ENCODE measurements around the gene CALM3.

Gene CALM3

GRCh38 chr19:46637224-46637623 lies 36.1 kb downstream of the CALM3 start:
- no peak for DNase-seq (ENCODE audit: low read depth)
- TF ChIP-seq CTCF (IDR thresholded peaks at IDR 0.05; ENCODE audit: low read length, missing control alignments): no peak
- no peak overlapping the region for H3K4me3 ChIP-seq (replicated peaks; ENCODE audit: low read depth, low read length)

- peak overlapping the region; percentile 59 for H3K4me3 ChIP-seq (replicated peaks; ENCODE audit: low read depth, low read length)
- peak; percentile 88 for DNase-seq (ENCODE audit: low read depth)
- no peak for TF ChIP-seq CTCF (IDR thresholded peaks at IDR 0.05; ENCODE audit: low read length, missing control alignments)
These were observed 38.4 kb downstream of the CALM3 start for GRCh38 chr19:46639358-46640182.

- no peak overlapping the region for H3K4me3 ChIP-seq (replicated peaks; ENCODE audit: low read depth, low read length)
- DNase-seq (ENCODE audit: low read depth): no peak
- TF ChIP-seq CTCF (IDR thresholded peaks at IDR 0.05; ENCODE audit: low read length, missing control alignments): no peak
These were observed 39.5 kb downstream of the CALM3 start for GRCh38 chr19:46640656-46641055.

- no peak overlapping the region for H3K4me3 ChIP-seq (replicated peaks; ENCODE audit: low read depth, low read length)
- no peak for DNase-seq (ENCODE audit: low read depth)
- TF ChIP-seq CTCF (IDR thresholded peaks at IDR 0.05; ENCODE audit: low read length, missing control alignments): no peak
These were observed 43.6 kb downstream of the CALM3 start for GRCh38 chr19:46644720-46645119.

GRCh38 chr19:46646402-46646801 lies 45.3 kb downstream of the CALM3 start:
- TF ChIP-seq CTCF (IDR thresholded peaks at IDR 0.05; ENCODE audit: low read length, missing control alignments): no peak
- DNase-seq (ENCODE audit: low read depth): no peak

GRCh38 chr19:46648060-46648960 lies 47.2 kb downstream of the CALM3 start:
- no peak for TF ChIP-seq CTCF (IDR thresholded peaks at IDR 0.05; ENCODE audit: low read length, missing control alignments)
- H3K4me3 ChIP-seq (replicated peaks; ENCODE audit: low read depth, low read length): no peak overlapping the region
- no peak for DNase-seq (ENCODE audit: low read depth)

More at GRCh38 chr19:46646402-46646801, 45.3 kb downstream of the CALM3 start:
- H3K4me3 ChIP-seq (replicated peaks; ENCODE audit: low read depth, low read length): no peak overlapping the region

Measured in fibroblast of pulmonary artery (primary cell).